GM12878 (cell line): Measurements from ENCODE around the gene ARHGAP26. TPM values are rescaled to one million over a fixed set of nuclear protein-coding genes. Genes with fewer than 3 reads are reported as not detected.

Experiments
- ATAC-seq: fragments of 200-7000 bp; cut with Tn5 transposase; 3 replicates; pipeline ENCODE4 v1.9.1; 2020; ENCODE audit warnings: mild to moderate bottlenecking, moderate library complexity
- BruUV-seq: library from RNA; stranded (reverse); fragments of 400-500 nt; replicated peaks from 2 replicates; lab custom pipeline; 2021; lab: Mats Ljungman, UMichigan
- CTCF ChIA-PET: fragments of 300-600 bp; sonication (Branson Sonifier 250); formaldehyde crosslinking; extraction: SDS; loops from one replicate; lab custom pipeline; 2021; ENCODE audit warnings: inconsistent platforms; lab: Yijun Ruan, JAX
- POLR2A ChIA-PET: fragments of 350-600 bp; formaldehyde crosslinking; extraction: SDS; loops from one replicate; lab custom pipeline; 2021; ENCODE audit warnings: inconsistent platforms; lab: Charles Lee
- RAD21 ChIA-PET: fragments of 300-600 bp; sonication (Branson Sonifier 250); formaldehyde crosslinking; loops from one replicate; lab custom pipeline; 2023; ENCODE audit warnings: antibody characterized with exemption; ENCODE audit not compliant: unreplicated experiment; lab: Charles Lee
- SMC1A ChIA-PET: fragments of 300-600 bp; sonication (Branson Sonifier 250); formaldehyde crosslinking; loops from one replicate; lab custom pipeline; 2023; ENCODE audit not compliant: unreplicated experiment, uncharacterized antibody; lab: Charles Lee
- DNase-seq: peaks from one replicate; pipeline ENCODE4 v3.0.0-alpha.2; 2011; ENCODE audit warnings: low read depth, low spot score
- FAIRE-seq: peaks from 3 replicates; lab custom pipeline; 2011; peaks lifted over from hg19 to GRCh38; lab: Jason Lieb, UNC
- H2AFZ ChIP-seq: 2 replicates; pipeline ENCODE4 v1.6.0; 2011; ENCODE audit warnings: low read depth, low read length, control low read depth; ENCODE audit not compliant: control insufficient read depth
- H3K27ac ChIP-seq: 2 replicates; pipeline ENCODE4 v1.5.1; 2011; ENCODE audit warnings: control low read depth; ENCODE audit not compliant: control insufficient read depth, insufficient read depth
- H3K27me3 ChIP-seq, 2 experiments: replicated peaks in 1 of 2; 2 replicates each; pipeline versions ENCODE4 v1.6.0 to v1.6.1; 2011; ENCODE audit warnings: low read length in 1 of 2; ENCODE audit not compliant: control insufficient read depth in 2 of 2, insufficient read depth in 2 of 2
- H3K36me3 ChIP-seq, 2 experiments: 2 replicates each; pipeline ENCODE4 v1.5.1; 2011; ENCODE audit warnings: low read length in 1 of 2; ENCODE audit not compliant: control insufficient read depth in 2 of 2, insufficient read depth in 2 of 2
- H3K4me1 ChIP-seq: 2 replicates; pipeline ENCODE4 v1.6.1; 2011; ENCODE audit warnings: mild to moderate bottlenecking, low read length, moderate library complexity, mixed read lengths; ENCODE audit not compliant: control insufficient read depth, insufficient read depth
- H3K4me2 ChIP-seq: 2 replicates; pipeline ENCODE4 v1.6.0; 2011; ENCODE audit warnings: control low read depth; ENCODE audit not compliant: control insufficient read depth, insufficient read depth
- H3K4me3 ChIP-seq: fragments of 200-600 bp; sonication (generic); 2 replicates; pipeline ENCODE4 v1.5.1; 2016
- H3K79me2 ChIP-seq: 2 replicates; pipeline ENCODE4 v1.6.0; 2011; ENCODE audit warnings: low read length; ENCODE audit not compliant: control insufficient read depth, insufficient read depth
- H3K9ac ChIP-seq: 2 replicates; pipeline ENCODE4 v1.8.0; 2011; ENCODE audit warnings: low read length, control low read depth, mixed read lengths; ENCODE audit not compliant: control insufficient read depth, insufficient read depth
- H3K9me3 ChIP-seq: replicated peaks from 3 replicates; pipeline ENCODE4 v1.5.1; 2011; ENCODE audit warnings: mild to moderate bottlenecking, low read length; ENCODE audit not compliant: control insufficient read depth, insufficient read depth
- H4K20me1 ChIP-seq: 2 replicates; pipeline ENCODE4 v1.6.0; 2011; ENCODE audit not compliant: control insufficient read depth, insufficient read depth
- ATF7 ChIP-seq: fragments of 450-650 bp; IDR thresholded peaks from 2 replicates; pipeline ENCODE4 v1.6.1; 2016; ENCODE audit warnings: low read depth, mild to moderate bottlenecking
- EGR1 ChIP-seq, 2 experiments: IDR thresholded peaks; 1 replicate in 1 of 2; 2 replicates in 1 of 2; pipeline ENCODE4 v1.6.1; 2011 to 2012; ENCODE audit warnings: low read depth in 2 of 2, low read length in 2 of 2, borderline replicate concordance in 1 of 2, mild to moderate bottlenecking in 1 of 2, moderate library complexity in 1 of 2
- IRF4 ChIP-seq: IDR thresholded peaks from 2 replicates; pipeline ENCODE4 v1.6.1; 2011; ENCODE audit warnings: low read depth, low read length
- JUNB ChIP-seq: IDR thresholded peaks from 2 replicates; pipeline ENCODE4 v1.6.1; 2016; ENCODE audit warnings: antibody characterized with exemption, mild to moderate bottlenecking
- MEF2A ChIP-seq: IDR thresholded peaks from 2 replicates; pipeline ENCODE4 v1.6.1; 2011; ENCODE audit warnings: low read depth, mild to moderate bottlenecking, low read length, moderate library complexity; ENCODE audit not compliant: insufficient read depth
- MTA3 ChIP-seq: IDR thresholded peaks from 2 replicates; pipeline ENCODE4 v1.6.1; 2012; ENCODE audit warnings: low read length, inconsistent platforms, borderline replicate concordance
- NFYB ChIP-seq: IDR thresholded peaks from 2 replicates; pipeline ENCODE4 v1.6.1; 2011; ENCODE audit warnings: low read depth, mild to moderate bottlenecking, low read length, improper control_type of control experiment, moderate library complexity; ENCODE audit not compliant: insufficient read depth
- RAD21 ChIP-seq: IDR thresholded peaks from 2 replicates; pipeline ENCODE4 v1.6.1; 2011; ENCODE audit warnings: mild to moderate bottlenecking, low read depth, low read length, moderate library complexity; ENCODE audit not compliant: insufficient read depth
- RCOR1 ChIP-seq: conservative IDR thresholded peaks from 2 replicates; pipeline ENCODE4 v1.6.1; 2012; ENCODE audit warnings: low read depth, low read length, improper control_type of control experiment
- TBL1XR1 ChIP-seq: IDR thresholded peaks from 2 replicates; pipeline ENCODE4 v1.6.1; 2012; ENCODE audit warnings: low read depth, low read length, improper control_type of control experiment
- TCF3 ChIP-seq: IDR thresholded peaks from 2 replicates; pipeline ENCODE4 v1.6.1; 2012; ENCODE audit warnings: low read depth, mild to moderate bottlenecking, low read length, borderline replicate concordance; ENCODE audit not compliant: insufficient read depth
- ZNF687 ChIP-seq: fragments of 450-650 bp; IDR thresholded peaks from 2 replicates; pipeline ENCODE4 v1.6.1; 2017; ENCODE audit warnings: mild to moderate bottlenecking, moderate library complexity
- WGBS: methylation state at CpG from one replicate; pipeline ENCODE4 v1.1.6; 2016; ENCODE audit warnings: low lambda C conversion rate; ENCODE audit not compliant: insufficient replicate concordance, insufficient coverage; ENCODE audit errors: missing lambda C conversion rate; 5-methylcytosine and 5-hydroxymethylcytosine counted together
- in situ Hi-C: fragments of 300-500 bp; cut with MboI; formaldehyde crosslinking; loops from 9 replicates; pipeline ENCODE4 v1.14.3; 2018; ENCODE audit warnings: mixed read lengths
- intact Hi-C: fragments of 100-400 bp; cut with micrococcal nuclease; formaldehyde crosslinking; loops from one replicate; pipeline ENCODE4 v1.14.2; 2022; ENCODE audit not compliant: unreplicated experiment
- polyA plus RNA-seq, 11 experiments: library from polyadenylated mRNA; depleted of rRNA in 4 of 11; unstranded in 6 of 11; stranded (reverse) in 5 of 11; fragments of >200 nt; fragmentation: Nextera tagmentation in 4 of 11; fragmentation: Illumina TruSeq in 1 of 11; extraction: Ambion mirVana in 4 of 11; extraction: Trizol in 1 of 11; gene quantifications; 1 replicate in 1 of 11; 2 replicates in 10 of 11; pipeline versions ENCODE4 v1.2.1 to v1.2.3, GENCODE V29; 2011 to 2016; ENCODE audit warnings: inconsistent platforms in 2 of 11, missing spikeins in 2 of 11, low read depth in 1 of 11
- total RNA-seq, 4 experiments: library from RNA; depleted of rRNA in 3 of 4; stranded (reverse); fragments of >200 nt in 3 of 4; fragmentation: Illumina TruSeq in 1 of 4; extraction: Trizol in 1 of 4; gene quantifications; 2 replicates each; pipeline versions ENCODE4 v1.2.1 to v1.2.3, GENCODE V29; 2013 to 2021
- TF ChIP-seq, protein P1 (sequence below): fragments of 450-650 bp; IDR thresholded peaks from 2 replicates; pipeline ENCODE4 v1.6.1; 2017; ENCODE audit warnings: mild to moderate bottlenecking, low read depth, inconsistent platforms; ENCODE audit not compliant: poor library complexity, severe bottlenecking
- TF ChIP-seq, protein P2 (sequence below): IDR thresholded peaks from 2 replicates; pipeline ENCODE4 v1.6.1; 2011; ENCODE audit warnings: borderline replicate concordance, low read depth, mild to moderate bottlenecking, moderate library complexity, mixed read lengths, low read length; ENCODE audit not compliant: insufficient read depth; ENCODE audit errors: extremely low read length

ARHGAP26 gene
- total and polyA plus RNA-seq, 10 of the 15 experiments (the other 5 are each of a cell fraction or from before 2014, with no cell fraction given) = 9.4 to 41.5 (median 19.3) TPM

DNA sequence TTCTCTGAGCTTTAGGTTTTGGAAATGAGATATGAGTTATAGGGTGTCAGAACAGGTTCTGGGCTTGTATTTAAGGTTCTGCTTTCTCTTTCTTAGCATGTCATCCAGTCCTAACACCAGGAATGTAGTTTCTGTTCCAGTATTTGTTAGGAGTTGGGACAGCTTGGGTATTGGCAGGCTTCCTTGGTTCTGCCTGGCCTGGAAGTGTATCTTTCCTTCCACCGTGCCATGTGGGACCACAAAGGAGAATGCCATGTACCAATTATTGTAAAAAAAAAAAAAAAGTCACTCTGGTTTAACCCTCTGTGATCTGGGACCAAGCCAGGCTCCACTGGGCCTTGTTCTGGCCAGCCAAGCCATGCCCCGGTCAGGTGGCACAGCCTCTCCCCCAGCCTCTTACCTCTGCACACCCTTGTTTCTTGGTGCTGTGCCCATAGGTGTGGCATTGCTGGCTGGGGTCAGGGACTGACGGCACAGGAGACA lies 47.8 kb downstream of the ARHGAP26 start:
- FAIRE-seq (no peak), ATAC-seq (no peak)

More for the DNA sequence above, 47.8 kb downstream of the ARHGAP26 start:
- H3K4me3 ChIP-seq = no peak overlapping the region
- H2AFZ ChIP-seq = no peak overlapping the region
- no peaks in the 10 kb centered on the region for H3K36me3 ChIP-seq
- H3K4me2 ChIP-seq = no peak overlapping the region
- RAD21 ChIA-PET = no interaction called here
- H3K27me3 ChIP-seq = no peaks in the 10 kb centered on the region
- CTCF ChIA-PET = interaction anchor here (0.6 to 0.7 kb wide), 2 partner anchors 49 to 62 kb away, joined by 3 read pairs; no protein-coding TSS in a partner anchor
- H3K79me2 ChIP-seq = no peaks in the 10 kb centered on the region
- no peaks in the 10 kb centered on the region for H4K20me1 ChIP-seq
- SMC1A ChIA-PET = interaction anchor here (0.9 kb wide), 1 partner anchor 35 kb away, joined by 3 read pairs; no protein-coding TSS in a partner anchor
- BruUV-seq = no TSS peak
- intact Hi-C loops = no loop called here
- no peaks in the 10 kb centered on the region; the same call in 2 of the 3 replicates for H3K9me3 ChIP-seq
- POLR2A ChIA-PET = interaction anchor here (0.7 kb wide), 1 partner anchor 27 kb away, joined by 4 read pairs; no protein-coding TSS in a partner anchor
- H3K9ac ChIP-seq = no peak overlapping the region
- 60% methylated on average over 3 of the region's 3 CpGs for WGBS
- in situ Hi-C loops = no loop called here
- no peaks in the 10 kb centered on the region for H3K4me1 ChIP-seq
- DNase-seq = no peak
- no peak overlapping the region for H3K27ac ChIP-seq
- TF ChIP-seq MEF2A (no peak), IRF4 (no peak), RAD21 (no peak), TBL1XR1 (no peak), EGR1 (IDR thresholded peaks at IDR 0.05; ENCODE audit: borderline replicate concordance in 1 of 2, low read depth in 2 of 2, low read length in 2 of 2) (no peak), ZNF687 (no peak), JUNB (no peak), MTA3 (no peak), TCF3 (no peak), ATF7 (no peak), NFYB (no peak), RCOR1 (no peak)
- TF ChIP-seq, protein P1, sequence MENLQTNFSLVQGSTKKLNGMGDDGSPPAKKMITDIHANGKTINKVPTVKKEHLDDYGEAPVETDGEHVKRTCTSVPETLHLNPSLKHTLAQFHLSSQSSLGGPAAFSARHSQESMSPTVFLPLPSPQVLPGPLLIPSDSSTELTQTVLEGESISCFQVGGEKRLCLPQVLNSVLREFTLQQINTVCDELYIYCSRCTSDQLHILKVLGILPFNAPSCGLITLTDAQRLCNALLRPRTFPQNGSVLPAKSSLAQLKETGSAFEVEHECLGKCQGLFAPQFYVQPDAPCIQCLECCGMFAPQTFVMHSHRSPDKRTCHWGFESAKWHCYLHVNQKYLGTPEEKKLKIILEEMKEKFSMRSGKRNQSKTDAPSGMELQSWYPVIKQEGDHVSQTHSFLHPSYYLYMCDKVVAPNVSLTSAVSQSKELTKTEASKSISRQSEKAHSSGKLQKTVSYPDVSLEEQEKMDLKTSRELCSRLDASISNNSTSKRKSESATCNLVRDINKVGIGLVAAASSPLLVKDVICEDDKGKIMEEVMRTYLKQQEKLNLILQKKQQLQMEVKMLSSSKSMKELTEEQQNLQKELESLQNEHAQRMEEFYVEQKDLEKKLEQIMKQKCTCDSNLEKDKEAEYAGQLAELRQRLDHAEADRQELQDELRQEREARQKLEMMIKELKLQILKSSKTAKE = no peak
- TF ChIP-seq, protein P2, sequence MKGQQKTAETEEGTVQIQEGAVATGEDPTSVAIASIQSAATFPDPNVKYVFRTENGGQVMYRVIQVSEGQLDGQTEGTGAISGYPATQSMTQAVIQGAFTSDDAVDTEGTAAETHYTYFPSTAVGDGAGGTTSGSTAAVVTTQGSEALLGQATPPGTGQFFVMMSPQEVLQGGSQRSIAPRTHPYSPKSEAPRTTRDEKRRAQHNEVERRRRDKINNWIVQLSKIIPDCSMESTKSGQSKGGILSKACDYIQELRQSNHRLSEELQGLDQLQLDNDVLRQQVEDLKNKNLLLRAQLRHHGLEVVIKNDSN = no peak
